GM19467 (cell line): Measurements from ENCODE around the gene UBE2E2.

ENCODE experiments used
- ATAC-seq: cut with Tn5 transposase; IDR thresholded peaks from one replicate; pipeline ENCODE4 v1.9.1; 2021; ENCODE audit warnings: mild to moderate bottlenecking, moderate library complexity; ENCODE audit not compliant: unreplicated experiment

The UBE2E2 gene

GRCh38 chr3:23435318-23435717 is 232.2 kb downstream of the UBE2E2 start:
- no peak for ATAC-seq

- ATAC-seq: no peak
Measured at GRCh38 chr3:23435904-23436303, 232.8 kb downstream of the UBE2E2 start.

GRCh38 chr3:23437484-23438145 is 234.5 kb downstream of the UBE2E2 start:
- ATAC-seq: no peak

- ATAC-seq: peak; percentile 43
Measured at GRCh38 chr3:23438657-23439056, 235.5 kb downstream of the UBE2E2 start.

GRCh38 chr3:23439080-23439479 is 236.0 kb downstream of the UBE2E2 start:
- no peak for ATAC-seq

GRCh38 chr3:23440416-23441294 is 237.5 kb downstream of the UBE2E2 start:
- no peak for ATAC-seq

- no peak for ATAC-seq
Measured at GRCh38 chr3:23442598-23443383, 239.7 kb downstream of the UBE2E2 start.

GRCh38 chr3:23444386-23444785 is 241.3 kb downstream of the UBE2E2 start:
- ATAC-seq: no peak

- no peak for ATAC-seq
Measured at GRCh38 chr3:23446301-23446700, 243.2 kb downstream of the UBE2E2 start.

GRCh38 chr3:23448998-23449537 is 245.9 kb downstream of the UBE2E2 start:
- ATAC-seq: no peak

- ATAC-seq: no peak
Measured at GRCh38 chr3:23450051-23450450, 246.9 kb downstream of the UBE2E2 start.

GRCh38 chr3:23450806-23451205 is 247.7 kb downstream of the UBE2E2 start:
- ATAC-seq: no peak

GRCh38 chr3:23452408-23452807 is 249.3 kb downstream of the UBE2E2 start:
- no peak for ATAC-seq

GRCh38 chr3:23455084-23455483 is 252.0 kb downstream of the UBE2E2 start:
- ATAC-seq: no peak

- ATAC-seq: no peak
Measured at GRCh38 chr3:23455775-23456174, 252.6 kb downstream of the UBE2E2 start.

GRCh38 chr3:23457697-23458096 is 254.6 kb downstream of the UBE2E2 start:
- no peak for ATAC-seq

GRCh38 chr3:23459465-23459864 is 256.3 kb downstream of the UBE2E2 start:
- no peak for ATAC-seq

GRCh38 chr3:23459889-23460546 is 256.9 kb downstream of the UBE2E2 start:
- no peak for ATAC-seq

- ATAC-seq: no peak
Measured at GRCh38 chr3:23461069-23461468, 257.9 kb downstream of the UBE2E2 start.

- no peak for ATAC-seq
Measured at GRCh38 chr3:23463791-23464190, 260.7 kb downstream of the UBE2E2 start.

GRCh38 chr3:23465569-23465968 is 262.4 kb downstream of the UBE2E2 start:
- ATAC-seq: no peak
